NK-92 (cell line): Measurements from ENCODE around the gene GATA2.

Experiments used
- DNase-seq: peaks from one replicate; lab custom pipeline; 2025; ENCODE audit not compliant: unreplicated experiment; lab: John Stamatoyannopoulos, UW

GATA2 gene

DNA sequence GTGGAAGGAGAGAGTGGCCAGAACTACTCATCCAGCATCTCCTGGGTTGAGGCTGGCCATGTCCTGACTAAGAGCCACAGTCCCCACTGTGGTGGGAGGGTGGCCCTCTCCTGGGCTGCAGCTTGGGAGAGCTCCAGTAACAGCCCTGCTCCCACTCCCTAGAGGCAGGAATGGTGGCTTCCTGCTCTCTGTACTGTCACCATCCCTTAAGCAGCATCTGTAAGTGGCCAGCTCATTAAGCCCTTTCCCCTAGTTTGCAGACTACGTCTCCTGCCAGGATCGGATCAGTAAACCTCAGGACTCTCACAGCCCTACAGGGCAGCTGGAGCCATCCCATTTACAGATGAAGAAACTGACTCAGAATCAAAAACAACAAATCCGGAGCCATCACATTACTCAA, 56.8 kb downstream of the GATA2 start:
- DNase-seq = no peak

DNA sequence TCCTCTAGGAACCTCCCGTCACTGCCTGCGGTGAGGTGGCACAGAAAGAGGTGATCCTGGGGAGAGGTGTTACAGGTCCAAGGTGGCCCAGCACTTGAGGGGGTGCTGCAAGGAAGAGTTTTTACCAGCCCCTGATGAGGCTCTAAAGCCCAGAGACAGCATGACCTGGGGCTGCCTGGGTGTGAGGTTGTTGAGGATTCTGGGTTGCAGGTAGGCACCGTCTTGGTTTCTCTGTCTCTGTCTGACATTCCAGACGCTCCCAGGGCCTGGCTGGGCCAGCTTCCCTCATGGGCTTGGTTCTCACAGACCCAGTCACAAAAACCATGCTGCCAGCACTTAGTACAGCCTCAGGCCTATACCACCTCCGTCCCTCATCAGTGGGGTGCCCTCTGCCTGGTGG, 57.4 kb downstream of the GATA2 start:
- no peak for DNase-seq

DNA sequence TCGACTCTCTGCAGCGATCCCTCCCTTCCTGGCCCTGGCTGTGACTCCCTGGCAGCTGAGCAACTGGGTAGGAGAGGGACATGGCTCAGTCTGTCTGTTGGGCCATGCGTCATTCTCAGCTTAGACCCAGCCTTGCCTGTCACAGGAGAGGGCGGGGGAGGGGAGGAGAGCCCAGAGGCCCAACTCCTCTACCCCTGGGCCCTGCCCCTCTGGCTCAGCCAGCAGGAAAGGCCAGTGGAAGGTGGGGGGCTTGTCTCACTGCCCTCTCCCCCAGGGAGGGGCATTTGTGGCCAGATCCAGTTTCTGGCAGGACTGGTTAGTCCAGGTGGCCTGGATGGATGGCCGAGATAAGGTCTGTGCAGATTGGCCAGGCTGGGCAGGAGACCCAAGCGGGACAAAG, 57.9 kb downstream of the GATA2 start:
- no peak for DNase-seq

DNA sequence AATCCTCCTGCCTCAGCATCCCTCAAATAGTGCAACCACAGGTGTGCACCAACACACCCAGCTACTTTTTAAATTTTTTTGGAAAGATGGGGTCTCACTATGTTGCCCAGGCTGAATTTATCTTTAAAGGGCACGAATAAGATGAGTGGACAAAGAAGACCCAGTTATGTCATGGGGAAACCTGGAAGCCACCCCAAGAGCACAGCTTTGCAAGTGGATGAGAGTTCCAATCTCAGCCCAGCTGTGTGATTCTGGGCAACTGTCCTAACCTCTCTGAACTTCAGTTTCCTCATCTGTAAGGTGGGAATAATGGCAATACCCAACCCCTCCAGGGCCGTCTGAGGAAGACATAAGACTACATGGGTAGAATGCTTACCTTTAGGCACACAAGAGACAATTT, 58.5 kb downstream of the GATA2 start:
- DNase-seq = no peak

DNA sequence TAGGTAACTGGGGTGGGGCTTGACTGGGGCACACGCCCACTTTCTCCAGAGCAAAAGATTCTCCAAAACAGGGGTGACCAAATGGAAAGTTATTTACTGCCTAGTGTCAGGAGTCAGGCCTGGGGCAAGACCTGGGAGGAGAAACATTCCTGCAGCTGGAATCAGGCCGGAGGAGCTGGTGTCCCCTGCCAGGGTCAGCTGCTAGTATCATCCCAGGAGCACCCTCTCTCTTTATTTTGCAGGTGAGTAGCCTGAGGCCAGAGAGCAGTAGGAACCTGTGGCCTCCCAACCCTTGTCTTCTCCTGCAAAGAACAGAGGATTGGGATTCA, 59.2 kb downstream of the GATA2 start:
- DNase-seq = no peak

DNA sequence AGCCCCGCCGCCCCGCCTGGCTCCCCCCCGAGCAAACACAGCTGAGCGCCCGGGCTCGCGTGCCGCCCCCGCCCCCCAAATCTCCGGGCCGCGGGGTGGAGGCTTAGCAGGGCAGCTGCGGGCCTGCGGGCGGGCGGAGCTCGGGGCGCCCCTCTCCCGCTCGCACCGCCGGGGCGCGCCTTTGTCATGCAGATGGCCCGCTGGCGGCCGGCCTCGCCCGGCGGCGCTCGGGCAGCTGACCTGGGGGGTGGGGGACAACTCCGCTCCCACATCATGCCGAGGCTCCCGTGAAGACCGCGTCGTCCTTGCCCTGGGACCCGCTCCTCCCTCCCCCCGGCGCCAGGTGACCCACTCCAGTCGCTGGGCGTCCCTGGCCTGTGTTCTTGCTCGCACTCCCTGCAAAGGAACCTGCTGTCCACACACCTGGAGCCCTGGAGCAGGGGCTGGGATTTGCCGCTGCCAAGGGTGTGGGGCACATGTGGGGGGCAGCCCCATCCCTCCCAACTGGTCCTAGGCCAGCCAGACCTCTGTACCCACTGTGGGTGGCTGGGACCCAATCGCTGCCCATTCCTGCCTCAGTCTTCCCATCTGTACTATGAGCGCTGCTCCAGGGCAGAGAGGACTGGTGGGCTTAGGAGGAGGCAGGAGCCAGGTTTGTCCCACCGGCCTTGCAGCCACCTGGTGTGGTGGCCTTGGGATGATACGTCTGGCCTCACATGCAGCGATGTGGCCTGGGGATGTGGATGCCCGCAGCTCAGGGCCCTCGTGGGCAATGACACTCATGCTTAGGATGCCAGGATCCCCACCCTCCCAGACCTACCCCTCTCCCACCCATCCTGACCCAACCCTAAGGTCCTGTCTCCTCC, 59.8 kb downstream of the GATA2 start:
- no peak for DNase-seq

DNA sequence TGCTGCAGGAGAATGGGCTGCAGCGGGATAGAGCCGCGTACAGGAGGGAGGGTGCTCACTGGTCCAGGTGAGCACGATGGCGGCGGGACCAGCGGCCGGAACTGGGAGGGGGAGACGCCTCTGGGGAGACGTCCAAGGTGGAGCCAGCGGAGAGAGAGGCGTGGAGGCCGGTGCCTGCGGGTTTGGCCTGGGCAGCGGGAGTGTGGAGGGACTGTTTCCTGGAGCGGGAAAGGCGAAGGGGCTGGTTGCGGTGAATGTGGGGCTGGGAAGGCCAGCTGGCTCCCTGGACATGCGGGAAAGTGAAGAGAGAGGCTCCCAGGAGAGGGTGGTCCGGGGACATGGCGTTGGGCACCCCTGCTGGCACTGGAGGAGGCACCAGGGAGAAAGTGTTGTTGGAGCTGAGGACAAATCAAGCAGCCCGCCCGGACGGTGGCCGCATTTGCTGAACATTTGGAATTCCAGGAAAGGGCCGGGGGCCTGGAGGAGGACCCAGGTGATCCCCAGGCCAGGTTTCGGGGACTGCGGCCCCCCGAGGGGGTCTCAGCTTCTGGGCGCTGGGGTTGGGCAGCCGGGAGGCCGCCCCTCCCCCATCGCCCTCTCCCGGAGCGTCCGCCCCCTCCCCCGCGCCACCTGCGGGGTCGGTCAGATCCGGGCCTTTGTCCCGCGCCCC, 60.6 kb downstream of the GATA2 start:
- DNase-seq = no peak

DNA sequence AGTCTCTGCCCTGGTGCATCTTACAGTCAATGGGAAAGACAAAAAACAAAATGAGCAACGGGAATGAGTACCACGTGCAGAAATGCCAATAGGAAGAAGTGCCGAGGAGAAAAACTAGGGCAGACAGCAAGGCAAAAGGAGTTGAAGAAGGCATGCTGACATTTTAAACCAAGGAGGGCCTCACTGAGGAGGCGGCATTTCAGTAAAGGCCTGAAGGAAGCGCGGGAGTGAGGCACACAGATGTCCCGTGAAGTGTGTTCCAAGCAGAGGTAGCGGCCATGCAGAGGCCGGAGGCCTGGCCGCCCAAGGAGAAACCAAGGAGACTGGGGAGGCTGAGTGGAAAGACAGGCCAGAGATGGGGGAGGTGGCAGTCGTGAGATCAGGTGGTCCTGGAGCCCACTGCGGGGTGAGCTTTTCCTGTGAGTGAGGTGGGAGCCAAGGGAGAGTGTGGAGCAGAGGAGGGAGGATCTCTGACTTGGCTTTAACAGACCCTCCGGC, 61.1 kb downstream of the GATA2 start:
- no peak for DNase-seq

DNA sequence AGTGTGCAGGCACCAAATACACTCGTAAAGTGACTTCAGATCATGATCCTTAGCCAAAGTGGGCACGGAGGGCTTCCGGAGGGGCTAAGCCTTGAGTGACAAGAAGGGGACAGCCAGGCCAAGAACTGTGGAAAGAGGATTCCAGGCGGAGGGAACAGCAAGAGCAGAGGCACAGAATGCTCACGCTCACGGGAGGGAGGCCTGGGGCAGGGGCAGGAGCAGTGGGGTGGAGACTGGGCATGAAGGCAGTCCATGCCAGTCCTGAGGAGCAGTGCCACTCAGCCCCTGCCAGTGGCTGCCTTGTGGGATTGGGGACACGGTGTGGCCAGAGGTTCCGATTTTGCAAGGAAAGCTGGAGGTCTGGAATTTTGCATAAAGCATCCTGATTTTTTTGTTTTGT, 62.3 kb downstream of the GATA2 start:
- DNase-seq = no peak

DNA sequence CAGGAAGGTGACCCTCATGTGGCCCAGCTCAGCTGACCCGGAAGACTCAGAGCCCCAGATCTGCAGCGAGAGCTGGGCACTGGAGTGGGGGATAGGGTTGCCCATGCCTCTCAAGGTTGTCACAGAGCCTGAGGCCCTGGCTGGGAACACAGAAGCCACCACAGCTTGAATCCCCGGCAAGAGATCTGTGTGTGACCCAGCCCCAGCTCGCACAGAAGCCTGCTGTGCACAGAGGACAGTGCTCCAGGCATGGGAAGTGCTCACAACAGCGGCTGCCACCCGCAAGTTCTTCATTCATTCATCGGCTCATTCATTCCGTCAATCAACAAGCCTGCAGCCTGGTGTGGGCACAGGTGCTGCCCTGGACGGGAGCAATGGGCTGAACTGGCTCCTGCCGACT, 62.7 kb downstream of the GATA2 start:
- no peak for DNase-seq

DNA sequence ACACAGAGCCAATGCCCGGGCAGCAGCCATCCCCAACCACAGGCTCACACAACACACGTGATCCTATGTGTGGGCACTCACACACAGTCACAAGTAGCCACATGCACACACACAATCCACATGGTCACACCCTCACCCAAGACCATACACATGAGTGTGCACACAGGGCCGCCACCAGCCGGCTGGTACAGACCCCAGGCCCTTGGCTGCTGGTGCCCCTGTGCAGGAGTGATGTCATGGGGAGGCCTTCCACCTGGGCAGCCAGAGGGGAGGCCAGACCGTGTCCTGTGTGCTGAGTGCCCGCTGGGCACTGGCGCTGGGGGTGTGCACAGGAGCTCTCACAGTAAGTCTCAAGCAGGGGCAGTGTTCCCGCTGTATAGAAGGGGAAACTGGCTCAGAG, 63.2 kb downstream of the GATA2 start:
- no peak for DNase-seq
